Naive thymus-derived CD4-positive, alpha-beta T cell (primary cell): ENCODE data around the gene BCL11B. TPM values are rescaled to one million over a fixed set of nuclear protein-coding genes. Genes with fewer than 3 reads are reported as not detected.

Source experiments
- ATAC-seq: fragments of 150-1000 bp; cut with Tn5 transposase; 2 replicates; pipeline ENCODE4 v1.10.0; 2021; ENCODE audit warnings: mild to moderate bottlenecking, moderate library complexity
- CTCF ChIA-PET: fragments of 350-600 bp; sonication (Branson Sonifier 250); formaldehyde crosslinking; loops from one replicate; lab custom pipeline; 2021; ENCODE audit warnings: antibody characterized with exemption; lab: Charles Lee
- POLR2A ChIA-PET: fragments of 350-600 bp; sonication (Branson Sonifier 250); formaldehyde crosslinking; loops from one replicate; lab custom pipeline; 2021; ENCODE audit warnings: antibody characterized with exemption, inconsistent platforms; lab: Charles Lee
- DNase-seq, 9 donors: peaks; one replicate each; pipeline versions ENCODE4 v3.0.0 to v3.0.0-alpha.2; 2020 to 2022; ENCODE audit warnings: mixed read lengths in 1 of 9
- H3K27ac ChIP-seq: one replicate; pipeline ENCODE4 v1.7.0; 2013; ENCODE audit warnings: mild to moderate bottlenecking, low read depth, low read length, moderate library complexity
- H3K27me3 ChIP-seq, 2 donors: one replicate each; pipeline ENCODE4 v1.7.0; 2013; ENCODE audit warnings: low read length in 2 of 2, mild to moderate bottlenecking in 2 of 2, moderate library complexity in 2 of 2; ENCODE audit not compliant: control insufficient read depth in 2 of 2, insufficient read depth in 2 of 2
- H3K36me3 ChIP-seq, 3 experiments: 1 replicate in 2 of 3; 2 replicates in 1 of 3; pipeline ENCODE4 v1.7.0; 2013; ENCODE audit warnings: low read length in 3 of 3, mild to moderate bottlenecking in 3 of 3, moderate library complexity in 1 of 3; ENCODE audit not compliant: insufficient read depth in 3 of 3, control insufficient read depth in 2 of 3
- H3K4me1 ChIP-seq, 2 donors: one replicate each; pipeline ENCODE4 v1.7.0; 2013; ENCODE audit warnings: low read length in 2 of 2, mild to moderate bottlenecking in 2 of 2, moderate library complexity in 1 of 2; ENCODE audit not compliant: control insufficient read depth in 2 of 2, insufficient read depth in 2 of 2
- H3K4me3 ChIP-seq: 2 replicates; pipeline ENCODE4 v1.7.0; 2013; ENCODE audit warnings: mild to moderate bottlenecking, low read length
- H3K9me3 ChIP-seq, 3 experiments: 1 replicate in 2 of 3; 2 replicates in 1 of 3; pipeline ENCODE4 v1.7.0; 2013; ENCODE audit warnings: low read length in 3 of 3; ENCODE audit not compliant: control insufficient read depth in 2 of 3
- H3K27ac Mint-ChIP-seq, 9 donors: one replicate each; pipeline ENCODE4 v1.8.0; 2020 to 2022; ENCODE audit warnings: mixed read lengths in 9 of 9, mild to moderate bottlenecking in 8 of 9, moderate library complexity in 5 of 9, inconsistent platforms in 2 of 9
- H3K27me3 Mint-ChIP-seq, 5 donors: one replicate each; pipeline ENCODE4 v1.8.0; 2021 to 2022; ENCODE audit warnings: mixed read lengths in 5 of 5, mild to moderate bottlenecking in 1 of 5
- H3K36me3 Mint-ChIP-seq, 5 donors: one replicate each; pipeline ENCODE4 v1.8.0; 2020 to 2022; ENCODE audit warnings: mixed read lengths in 5 of 5, mild to moderate bottlenecking in 3 of 5, inconsistent platforms in 1 of 5
- H3K4me1 Mint-ChIP-seq, 7 donors: one replicate each; pipeline ENCODE4 v1.8.0; 2020 to 2022; ENCODE audit warnings: mixed read lengths in 7 of 7, mild to moderate bottlenecking in 3 of 7, inconsistent platforms in 1 of 7
- H3K4me3 Mint-ChIP-seq, 10 donors: one replicate each; pipeline ENCODE4 v1.8.0; 2020 to 2022; ENCODE audit warnings: mild to moderate bottlenecking in 10 of 10, mixed read lengths in 10 of 10, moderate library complexity in 6 of 10, inconsistent platforms in 2 of 10
- H3K9me3 Mint-ChIP-seq, 11 donors: one replicate each; pipeline ENCODE4 v1.8.0; 2020 to 2022; ENCODE audit warnings: mixed read lengths in 11 of 11, mild to moderate bottlenecking in 4 of 11, inconsistent platforms in 1 of 11, moderate library complexity in 1 of 11
- intact Hi-C, 2 donors: fragments of 100-400 bp; cut with micrococcal nuclease; formaldehyde crosslinking; loops; one replicate each; pipeline ENCODE4 v1.15.1; 2023
- polyA plus RNA-seq, 2 donors: library from polyadenylated mRNA; unstranded; fragments of 300-500 nt; fragmentation: Illumina TruSeq; gene quantifications; one replicate each; pipeline ENCODE4 v1.2.3, GENCODE V29; 2021
- total RNA-seq, 6 experiments: library from RNA in 5 of 6; stranded (reverse) in 5 of 6; gene quantifications; 1 replicate in 5 of 6; 2 replicates in 1 of 6; pipeline ENCODE4 v1.2.3 and lab custom pipeline; 2021 to 2026

BCL11B gene
- total and polyA plus RNA-seq, 7 experiments from 2014 or later, result 10.9 to 269 (median 145) TPM

DNA sequence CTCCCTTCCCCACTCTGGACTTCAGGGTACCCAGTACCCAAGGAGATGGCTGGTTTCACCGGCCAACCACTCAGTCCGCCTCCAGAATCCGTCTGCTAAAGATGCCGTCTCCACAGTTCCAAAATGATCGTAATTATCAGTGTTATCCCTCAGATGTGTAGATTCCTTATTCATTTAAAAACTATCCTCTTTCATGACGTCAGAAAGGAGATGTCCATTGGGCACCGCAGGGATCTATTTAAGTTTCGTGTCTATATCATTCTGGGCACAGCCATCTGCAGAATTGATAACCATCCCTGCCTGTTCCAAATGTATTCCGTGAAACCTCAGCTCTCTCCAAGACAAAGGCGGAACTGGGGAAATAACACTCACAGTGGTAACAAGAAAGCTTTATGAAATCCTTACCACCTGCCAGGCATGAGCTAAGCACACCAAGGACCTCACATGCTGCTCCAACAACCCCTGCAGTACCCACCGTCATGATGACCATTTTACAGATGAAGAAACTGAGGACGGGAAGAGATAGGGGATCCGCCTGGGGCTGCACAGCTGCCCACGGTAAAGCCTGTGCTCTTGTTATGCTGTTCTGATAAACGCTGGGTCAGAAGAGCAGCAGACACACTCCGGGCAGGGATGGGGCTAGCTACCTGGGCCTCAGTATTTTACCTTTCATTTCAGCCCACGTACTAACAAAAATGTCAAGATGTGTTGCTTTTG lies 90.0 kb downstream of the BCL11B start:
- intact Hi-C loops, result no loop called here
- Histone ChIP-seq H3K27me3 (no peaks in the 10 kb centered on the region), H3K9me3 (no peaks in the 10 kb centered on the region), H3K36me3 (peaks cover 0 to 35% (median 13%) of the 10 kb centered on the region in 3 experiments), H3K4me1 (peaks cover 75 to 94% of the 10 kb centered on the region in 2 donors), H3K4me3 (no peak overlapping the region), H3K27ac (peak overlapping the region; percentile 85)
- peaks cover 0 to 63% (median 35%) of the 10 kb centered on the region in 5 donors for H3K36me3 Mint-ChIP-seq
- H3K27ac Mint-ChIP-seq, result peak overlapping the region; percentile 87 to 100 (median 94)
- POLR2A ChIA-PET, result interaction anchor here (0.7 to 69.0 kb wide), 7 partner anchors 9 to 256 kb away, joined by 3 to 2458 read pairs (median 8); no protein-coding TSS in a partner anchor
- no peak for DNase-seq
- peak overlapping the region; percentile 64 to 94 (median 84) for H3K4me3 Mint-ChIP-seq
- H3K9me3 Mint-ChIP-seq, result peaks cover 0 to 9% (median 0%) of the 10 kb centered on the region in 11 donors
- CTCF ChIA-PET, result interaction anchor here (0.7 kb wide), 1 partner anchor 1405 kb away, joined by 3 read pairs; no protein-coding TSS in a partner anchor
- peaks cover 68 to 100% (median 95%) of the 10 kb centered on the region in 7 donors for H3K4me1 Mint-ChIP-seq
- no peaks in the 10 kb centered on the region for H3K27me3 Mint-ChIP-seq
- no peak for ATAC-seq

DNA sequence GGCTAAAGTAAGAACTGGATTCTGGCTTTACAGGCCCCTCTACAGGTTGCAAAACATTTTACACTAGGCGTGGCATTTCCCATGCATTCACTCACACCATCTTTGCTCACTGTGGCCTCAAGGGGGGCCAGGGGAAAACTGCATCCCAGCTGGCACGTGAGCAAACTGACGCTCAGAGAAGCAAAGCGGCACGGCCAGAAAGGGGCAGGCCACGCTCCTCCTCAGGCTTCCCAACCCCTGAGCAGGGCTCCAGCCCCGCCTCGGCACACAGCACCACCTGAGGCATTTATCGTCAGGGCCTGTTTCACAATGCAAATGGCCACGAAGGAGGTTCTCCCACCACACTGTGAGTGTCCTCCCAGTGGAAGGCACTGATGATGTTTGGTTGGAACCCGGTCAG lies 90.8 kb downstream of the BCL11B start:
- peak overlapping the region; percentile 85 for H3K27ac ChIP-seq

GRCh38 chr14:99179946-99180345 lies 92.1 kb downstream of the BCL11B start:
- H3K9me3 Mint-ChIP-seq, result peaks cover 0 to 16% (median 4%) of the 10 kb centered on the region in 11 donors
- ATAC-seq (no peak), DNase-seq (no peak)
- POLR2A ChIA-PET, result interaction anchor here (0.7 to 69.0 kb wide), 6 partner anchors 11 to 1466 kb away, joined by 3 to 2458 read pairs (median 7); no protein-coding TSS in a partner anchor
- intact Hi-C loops, result no loop called here
- Histone ChIP-seq H3K27ac (peak overlapping the region; percentile 85), H3K36me3 (peaks cover 0 to 55% (median 23%) of the 10 kb centered on the region in 3 experiments), H3K4me3 (peak overlapping the region; percentile 5), H3K4me1 (peaks cover 56 to 75% of the 10 kb centered on the region in 2 donors), H3K27me3 (no peaks in the 10 kb centered on the region), H3K9me3 (no peaks in the 10 kb centered on the region)
- H3K4me3 Mint-ChIP-seq, result peak overlapping the region; percentile 25 to 94 (median 84)
- peak overlapping the region; percentile 78 to 100 (median 94) for H3K27ac Mint-ChIP-seq
- CTCF ChIA-PET, result interaction anchor here (0.9 to 1.6 kb wide), 3 partner anchors 12 to 93 kb away, joined by 3 to 7 read pairs (median 5); no protein-coding TSS in a partner anchor
- peaks cover 56 to 86% (median 75%) of the 10 kb centered on the region in 7 donors for H3K4me1 Mint-ChIP-seq
- peaks cover 0 to 70% (median 32%) of the 10 kb centered on the region in 5 donors for H3K36me3 Mint-ChIP-seq
- H3K27me3 Mint-ChIP-seq, result no peaks in the 10 kb centered on the region

More for the DNA sequence above, 90.8 kb downstream of the BCL11B start:
- Mint-ChIP-seq H3K36me3 (peaks cover 0 to 70% (median 32%) of the 10 kb centered on the region in 5 donors), H3K9me3 (peaks cover 0 to 14% (median 4%) of the 10 kb centered on the region in 11 donors), H3K4me3 (peak overlapping the region; percentile 64 to 94 (median 84)), H3K4me1 (peaks cover 64 to 99% (median 88%) of the 10 kb centered on the region in 7 donors), H3K27ac (peak overlapping the region; percentile 87 to 100 (median 94)), H3K27me3 (no peaks in the 10 kb centered on the region)
- H3K36me3 ChIP-seq, result peaks cover 0 to 42% (median 18%) of the 10 kb centered on the region in 3 experiments
- H3K9me3 ChIP-seq, result no peaks in the 10 kb centered on the region
- peak; percentile 10 for ATAC-seq
- H3K4me3 ChIP-seq, result no peak overlapping the region
- H3K4me1 ChIP-seq, result peaks cover 69 to 87% of the 10 kb centered on the region in 2 donors
- no peaks in the 10 kb centered on the region for H3K27me3 ChIP-seq
- peak in 2 of 9 donors; percentile 16 to 67 for DNase-seq
- POLR2A ChIA-PET, result interaction anchor here (0.7 to 69.0 kb wide), 8 partner anchors 9 to 1203 kb away, joined by 3 to 2458 read pairs (median 5); partner anchors contain the start of gene BCL11B
- intact Hi-C loops, result no loop called here
- CTCF ChIA-PET, result no interaction called here

- ChIA-PET CTCF (interaction anchor here (0.6 to 1.6 kb wide), 5 partner anchors 11 to 477 kb away, joined by 3 to 8 read pairs (median 5); no protein-coding TSS in a partner anchor), POLR2A (interaction anchor here (0.6 to 69.0 kb wide), 15 partner anchors 10 to 1466 kb away, joined by 3 to 2458 read pairs (median 5); partner anchors contain the start of gene BCL11B)
- peaks cover 51 to 82% (median 71%) of the 10 kb centered on the region in 7 donors for H3K4me1 Mint-ChIP-seq
- H3K27me3 Mint-ChIP-seq, result no peaks in the 10 kb centered on the region
- peak overlapping the region; percentile 25 to 94 (median 84) for H3K4me3 Mint-ChIP-seq
- H3K27ac Mint-ChIP-seq, result peak overlapping the region; percentile 78 to 100 (median 94)
- no peaks in the 10 kb centered on the region for H3K9me3 ChIP-seq
- ATAC-seq, result no peak
- intact Hi-C loops, result no loop called here
- no peak for DNase-seq
- H3K4me3 ChIP-seq, result no peak overlapping the region
- H3K27me3 ChIP-seq, result no peaks in the 10 kb centered on the region
- peaks cover 0 to 57% (median 23%) of the 10 kb centered on the region in 3 experiments for H3K36me3 ChIP-seq
- peaks cover 0 to 70% (median 32%) of the 10 kb centered on the region in 5 donors for H3K36me3 Mint-ChIP-seq
- H3K27ac ChIP-seq, result peak overlapping the region; percentile 85
- peaks cover 52 to 71% of the 10 kb centered on the region in 2 donors for H3K4me1 ChIP-seq
- H3K9me3 Mint-ChIP-seq, result peaks cover 0 to 16% (median 4%) of the 10 kb centered on the region in 11 donors
Measured at GRCh38 chr14:99179506-99179905, 92.5 kb downstream of the BCL11B start.

DNA sequence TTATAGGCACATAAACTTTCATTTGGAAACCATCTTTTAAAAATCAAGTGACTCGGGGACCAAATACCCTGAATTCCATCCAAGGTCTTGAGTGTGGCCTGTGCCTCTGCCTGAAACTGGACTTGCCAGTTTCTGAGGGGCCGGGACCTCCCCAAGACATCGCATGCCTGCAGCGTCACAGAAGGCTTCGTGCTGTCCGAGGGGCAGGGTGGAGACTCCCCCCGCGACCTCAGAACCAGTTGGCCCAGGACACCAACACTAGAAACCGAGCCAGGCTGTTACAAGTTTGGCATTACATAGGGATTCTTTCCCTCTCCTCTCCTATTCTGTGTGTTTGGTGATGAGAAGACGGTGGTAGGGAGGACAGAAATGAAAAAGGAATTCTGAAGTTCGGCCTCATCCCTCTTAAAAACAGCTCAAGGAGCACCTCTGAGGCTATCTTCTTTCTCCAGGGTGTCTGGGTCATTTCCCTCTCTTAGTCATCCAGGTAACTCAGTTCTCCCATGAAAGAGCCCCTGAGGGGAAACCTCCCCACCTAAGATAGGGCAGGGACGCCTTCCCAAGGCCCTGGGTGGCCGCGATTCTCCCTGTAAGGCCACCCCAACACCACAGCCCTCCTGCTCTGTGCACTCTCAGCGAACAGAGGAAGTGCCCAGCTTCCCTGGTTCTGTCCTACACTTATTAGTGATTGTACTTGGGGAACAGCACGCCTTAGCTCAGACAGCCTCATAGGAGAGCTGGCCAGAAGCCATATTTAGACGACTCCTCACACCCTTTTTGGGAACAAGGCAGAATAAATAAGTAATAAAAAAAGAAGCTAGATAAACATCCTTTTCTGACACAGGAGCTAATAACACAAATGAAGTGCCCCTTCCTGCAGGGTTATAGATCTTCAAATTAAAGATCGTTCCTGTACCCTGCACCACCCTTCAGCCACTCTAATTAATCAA lies 93.8 kb downstream of the BCL11B start:
- peaks cover 39 to 79% (median 64%) of the 10 kb centered on the region in 7 donors for H3K4me1 Mint-ChIP-seq
- DNase-seq (no peak), ATAC-seq (no peak)
- H3K9me3 Mint-ChIP-seq, result peaks cover 0 to 21% (median 4%) of the 10 kb centered on the region in 11 donors
- peaks cover 0 to 69% (median 38%) of the 10 kb centered on the region in 5 donors for H3K36me3 Mint-ChIP-seq
- Histone ChIP-seq H3K27me3 (no peaks in the 10 kb centered on the region), H3K9me3 (no peaks in the 10 kb centered on the region), H3K4me1 (peaks cover 38 to 57% of the 10 kb centered on the region in 2 donors), H3K36me3 (peaks cover under 1 to 60% (median 31%) of the 10 kb centered on the region in 3 experiments), H3K4me3 (no peak overlapping the region), H3K27ac (peak overlapping the region; percentile 85)
- no peaks in the 10 kb centered on the region for H3K27me3 Mint-ChIP-seq
- CTCF ChIA-PET, result interaction anchor here (1.3 to 1.5 kb wide), 2 partner anchors 11 to 14 kb away, joined by 3 read pairs; no protein-coding TSS in a partner anchor
- H3K4me3 Mint-ChIP-seq, result peak overlapping the region; percentile 47 to 94 (median 68)
- POLR2A ChIA-PET, result interaction anchor here (0.9 to 69.0 kb wide), 12 partner anchors 9 to 988 kb away, joined by 3 to 2458 read pairs (median 5); partner anchors contain the start of gene BCL11B
- intact Hi-C loops, result no loop called here
- H3K27ac Mint-ChIP-seq, result peak overlapping the region; percentile 84 to 100 (median 94)
